ENCODE data around the gene KCNV2.
A peak's percentile ranks its signal among the peaks of the same experiment; 100 is the strongest.

The KCNV2 gene

GRCh38 chr9:2758898-2759510, 41.7 kb downstream of the KCNV2 start:
- no peak for DNase-seq (ENCODE audit: low read depth in 3 of 3)

GRCh38 chr9:2761424-2761823, 44.1 kb downstream of the KCNV2 start:
- DNase-seq (ENCODE audit: low read depth in 3 of 3), result no peak

DNA sequence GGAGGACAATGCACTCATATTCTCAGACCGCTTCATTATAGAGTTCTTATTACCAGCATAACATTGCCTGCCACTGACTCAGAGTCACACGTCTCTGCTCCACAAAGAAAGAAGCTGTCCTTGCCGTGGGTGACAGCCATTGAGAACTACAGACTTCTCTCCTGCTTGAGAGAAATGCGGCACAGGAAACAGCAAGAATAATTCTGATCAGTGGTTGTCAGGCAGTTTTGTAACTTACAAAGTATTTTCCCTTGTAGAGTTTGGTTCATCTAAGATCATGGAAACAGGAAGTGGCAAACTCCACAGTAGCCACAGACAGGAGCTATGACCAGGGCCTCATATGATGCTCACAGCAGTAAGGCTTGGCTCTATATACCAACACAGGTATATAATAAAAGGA, 47.0 kb downstream of the KCNV2 start:
- peak; percentile 1 to 13 (median 4) for DNase-seq (ENCODE audit: low read depth in 3 of 3)

DNA sequence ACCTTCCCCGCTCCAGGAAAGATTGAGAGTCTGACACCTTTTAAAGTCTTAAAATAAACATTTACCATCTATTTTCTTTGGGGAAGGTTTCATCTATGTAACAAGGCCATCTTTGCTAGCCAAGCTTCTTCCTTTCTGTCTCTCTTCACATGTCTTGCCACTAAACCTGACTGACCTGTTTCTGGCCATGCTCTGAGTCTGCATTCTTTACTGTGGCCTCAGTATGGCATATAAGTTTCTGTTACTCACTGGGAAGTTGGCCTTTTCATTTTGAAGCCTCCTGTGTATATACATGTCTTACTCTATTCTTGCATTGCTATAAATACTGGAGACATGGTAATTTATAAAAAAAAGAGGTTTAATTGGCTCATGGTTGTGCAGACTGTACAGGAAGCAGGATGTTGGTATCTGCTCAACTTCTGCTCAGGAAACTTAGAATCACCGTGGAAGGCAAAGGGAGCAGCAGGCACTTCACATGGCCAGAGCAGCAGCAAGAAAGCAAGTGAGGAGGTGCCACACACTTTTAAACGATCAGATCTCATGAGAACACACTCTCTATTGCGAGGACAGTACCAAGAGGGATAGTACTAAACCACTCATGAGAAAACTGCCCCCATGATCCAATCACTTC, 48.1 kb downstream of the KCNV2 start:
- DNase-seq (ENCODE audit: low read depth in 3 of 3), result no peak

DNA sequence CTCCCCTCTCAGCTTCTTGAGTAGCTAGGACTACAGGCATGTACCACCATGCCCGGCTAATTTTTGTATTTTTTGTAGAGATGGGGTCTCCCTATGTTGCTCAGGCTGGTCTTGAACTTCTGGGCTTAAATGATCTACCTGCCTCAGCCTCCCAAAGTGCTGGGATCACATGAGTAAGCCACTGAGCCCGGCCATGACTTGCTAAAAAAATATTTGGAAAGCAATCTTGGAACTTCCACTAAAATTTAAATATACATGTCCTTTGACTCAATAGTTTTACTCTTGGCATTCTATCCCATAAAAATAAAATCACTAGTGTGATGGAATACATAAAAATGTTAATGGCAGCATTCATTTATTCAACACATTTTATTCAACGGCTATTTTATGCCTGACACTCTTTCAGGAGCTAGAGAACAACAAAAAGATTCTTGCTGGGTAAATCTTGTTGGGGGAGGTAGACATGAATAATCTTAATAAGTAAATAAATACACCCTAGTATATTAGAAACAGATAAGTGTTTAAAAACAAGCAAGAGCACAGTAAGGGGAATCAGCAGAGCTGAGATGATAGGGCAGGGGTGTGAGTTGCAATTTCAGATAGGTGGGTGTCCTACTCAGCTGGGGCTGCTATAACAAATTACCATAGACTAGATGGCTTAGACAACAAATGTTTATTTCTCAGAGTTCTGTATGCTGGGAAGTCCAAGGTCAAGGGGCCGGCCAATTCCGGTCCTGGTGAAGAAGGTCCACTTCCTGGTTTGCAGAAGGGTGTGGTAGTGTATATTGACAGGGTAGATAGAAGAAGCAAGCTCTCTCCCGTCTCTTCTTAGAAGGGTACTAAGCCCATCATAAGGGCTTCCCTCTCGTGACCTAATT, 50.7 kb downstream of the KCNV2 start:
- no peak for DNase-seq (ENCODE audit: low read depth in 3 of 3)

- no peak for DNase-seq (ENCODE audit: low read depth in 3 of 3)
These were observed 53.8 kb downstream of the KCNV2 start for GRCh38 chr9:2771087-2771486.

- no peak for DNase-seq (ENCODE audit: low read depth in 3 of 3)
These were observed 54.4 kb downstream of the KCNV2 start for GRCh38 chr9:2771661-2772060.

- DNase-seq (ENCODE audit: low read depth in 3 of 3), result no peak
These were observed 60.1 kb downstream of the KCNV2 start for GRCh38 chr9:2777454-2777853.

GRCh38 chr9:2778816-2779215, 61.5 kb downstream of the KCNV2 start:
- DNase-seq (ENCODE audit: low read depth in 3 of 3), result no peak

Measured in stimulated activated CD4-positive, alpha-beta T cell treated with anti-CD3 and anti-CD28 coated beads, TNF-alpha, amount 100 ng/mL, for 48 hours (primary cell).